ENCODE results near the gene PRR35. TPM values are rescaled to one million over a fixed set of nuclear protein-coding genes. Genes with fewer than 3 reads are reported as not detected.

Gene PRR35
- total RNA-seq, 2 experiments from 2014 or later: not detected

DNA sequence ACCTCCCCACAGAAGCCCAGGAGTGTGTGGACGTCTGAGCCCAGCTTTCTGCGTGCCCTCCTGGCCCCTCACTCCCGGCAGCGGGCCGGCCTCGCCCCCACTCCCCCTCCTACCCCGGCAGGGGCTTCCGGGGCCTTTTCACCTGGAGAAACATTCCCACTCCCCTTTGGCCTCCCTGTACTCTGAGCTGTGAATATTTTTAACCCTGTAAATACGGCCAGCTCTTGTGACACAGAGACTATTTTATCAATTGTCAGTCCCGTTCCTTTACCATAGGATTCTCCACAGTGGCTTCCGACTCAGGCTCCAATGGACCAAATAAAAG lies 5.9 kb upstream of the PRR35 start:
- ATAC-seq: no peak
- ChIA-PET POLR2A (no interaction called here), CTCF (no interaction called here)
- Mint-ChIP-seq H3K27me3 (peaks cover 6% of the 10 kb centered on the region), H3K9me3 (ENCODE audit: low read depth) (no peaks in the 10 kb centered on the region), H3K27ac (no peak overlapping the region), H3K4me3 (no peak overlapping the region), H3K4me1 (no peaks in the 10 kb centered on the region), H3K36me3 (ENCODE audit: low read depth) (no peaks in the 10 kb centered on the region)
- no peak for DNase-seq
- intact Hi-C loops (cut with DNase I, micrococcal nuclease): no loop called here

DNA sequence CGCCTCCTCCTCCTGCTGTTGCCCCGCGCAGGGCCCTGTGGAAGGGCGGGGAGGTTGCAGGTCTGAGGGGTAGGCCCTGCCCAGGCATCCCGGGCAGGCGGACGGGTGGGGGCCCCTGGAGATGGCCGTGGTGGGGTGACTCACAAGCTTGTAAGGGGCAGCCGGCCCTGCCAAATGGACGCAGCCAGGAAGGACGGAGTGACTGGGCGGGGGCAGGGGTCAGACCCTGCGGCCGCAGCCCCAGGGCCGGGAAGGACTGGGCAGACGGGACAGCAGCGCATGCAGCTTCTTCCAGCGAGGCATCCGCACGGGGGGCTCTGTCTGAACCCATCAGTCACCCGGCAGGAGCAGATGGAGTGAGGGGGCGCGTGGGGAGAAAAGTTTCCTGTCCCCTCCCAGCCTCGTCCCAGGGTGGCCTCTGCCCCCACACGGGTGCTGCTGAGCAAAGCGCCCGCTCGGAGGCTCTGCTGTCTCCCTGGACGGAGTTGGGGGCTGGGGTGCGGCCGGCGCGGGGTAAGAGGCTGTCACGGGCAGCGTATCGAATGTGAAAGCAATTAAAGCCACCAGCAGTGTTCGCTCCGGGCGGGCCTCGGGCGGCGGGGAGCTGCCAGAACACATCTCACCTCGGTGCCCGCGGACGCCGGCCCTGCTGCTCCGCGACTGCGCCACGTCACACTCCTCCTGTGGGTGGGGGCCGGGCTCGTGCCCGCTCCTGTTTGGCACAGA lies 5.4 kb upstream of the PRR35 start:
- Mint-ChIP-seq H3K27ac (no peak overlapping the region), H3K4me1 (no peaks in the 10 kb centered on the region), H3K9me3 (ENCODE audit: low read depth) (no peaks in the 10 kb centered on the region), H3K4me3 (no peak overlapping the region), H3K27me3 (peaks cover 6% of the 10 kb centered on the region), H3K36me3 (ENCODE audit: low read depth) (no peaks in the 10 kb centered on the region)
- ChIA-PET POLR2A (no interaction called here), CTCF (no interaction called here)
- DNase-seq: no peak
- intact Hi-C loops (cut with DNase I, micrococcal nuclease): no loop called here
- ATAC-seq: no peak

DNA sequence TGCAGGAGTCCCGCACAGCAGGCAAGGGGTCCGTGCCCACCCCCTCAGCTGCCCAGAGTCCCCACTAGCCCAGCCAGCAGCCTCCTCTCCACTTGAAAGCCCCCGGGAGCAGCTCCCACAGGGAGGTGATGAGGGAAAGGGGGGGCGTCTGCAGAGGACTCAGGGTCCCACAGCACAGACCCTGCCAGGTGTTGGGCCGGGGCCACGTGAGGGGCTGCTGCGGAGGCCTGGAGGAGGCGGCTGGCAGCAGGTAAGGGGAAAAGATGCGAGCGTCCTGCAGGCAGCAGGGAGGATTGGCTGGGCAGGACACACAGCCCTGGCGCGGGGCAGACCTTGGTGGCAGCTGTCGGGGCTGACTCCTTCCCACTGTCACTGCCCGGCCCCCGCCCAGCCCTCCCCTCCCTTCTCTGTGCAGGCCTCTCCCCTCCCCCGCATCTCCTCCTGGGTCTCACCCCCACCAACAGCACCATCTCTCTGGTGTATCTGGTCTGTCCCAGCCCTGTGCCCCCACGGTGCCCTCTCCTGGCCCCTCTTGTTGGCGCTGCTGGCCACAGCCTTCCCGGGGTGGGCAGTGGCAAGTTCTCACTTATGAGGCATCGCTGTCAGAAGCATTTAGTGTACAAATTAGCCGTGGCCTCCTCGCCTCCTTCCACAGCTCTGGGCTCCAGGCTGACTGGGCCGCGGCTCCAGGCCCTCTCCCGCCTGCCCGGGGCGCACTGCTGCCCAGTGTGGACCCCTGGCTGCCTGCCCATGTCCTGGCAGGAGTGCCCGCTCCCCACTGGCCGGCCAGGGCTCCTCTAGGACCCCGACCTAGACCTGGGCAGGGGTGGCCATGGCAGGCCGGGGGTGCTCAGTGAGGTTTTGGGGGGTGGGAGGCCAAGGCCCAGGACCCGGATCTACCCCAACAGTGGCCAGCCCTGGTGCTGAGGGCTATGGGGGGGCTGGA lies 4.4 kb upstream of the PRR35 start:
- H3K36me3 Mint-ChIP-seq (ENCODE audit: low read depth): no peaks in the 10 kb centered on the region
- ATAC-seq (no peak), DNase-seq (no peak)
- H3K9me3 Mint-ChIP-seq (ENCODE audit: low read depth): no peaks in the 10 kb centered on the region
- peaks cover 6% of the 10 kb centered on the region for H3K27me3 Mint-ChIP-seq
- H3K27ac Mint-ChIP-seq: no peak overlapping the region
- no peak overlapping the region for H3K4me3 Mint-ChIP-seq
- no peaks in the 10 kb centered on the region for H3K4me1 Mint-ChIP-seq
- CTCF ChIA-PET: no interaction called here
- intact Hi-C loops (cut with DNase I, micrococcal nuclease): no loop called here
- POLR2A ChIA-PET: no interaction called here

DNA sequence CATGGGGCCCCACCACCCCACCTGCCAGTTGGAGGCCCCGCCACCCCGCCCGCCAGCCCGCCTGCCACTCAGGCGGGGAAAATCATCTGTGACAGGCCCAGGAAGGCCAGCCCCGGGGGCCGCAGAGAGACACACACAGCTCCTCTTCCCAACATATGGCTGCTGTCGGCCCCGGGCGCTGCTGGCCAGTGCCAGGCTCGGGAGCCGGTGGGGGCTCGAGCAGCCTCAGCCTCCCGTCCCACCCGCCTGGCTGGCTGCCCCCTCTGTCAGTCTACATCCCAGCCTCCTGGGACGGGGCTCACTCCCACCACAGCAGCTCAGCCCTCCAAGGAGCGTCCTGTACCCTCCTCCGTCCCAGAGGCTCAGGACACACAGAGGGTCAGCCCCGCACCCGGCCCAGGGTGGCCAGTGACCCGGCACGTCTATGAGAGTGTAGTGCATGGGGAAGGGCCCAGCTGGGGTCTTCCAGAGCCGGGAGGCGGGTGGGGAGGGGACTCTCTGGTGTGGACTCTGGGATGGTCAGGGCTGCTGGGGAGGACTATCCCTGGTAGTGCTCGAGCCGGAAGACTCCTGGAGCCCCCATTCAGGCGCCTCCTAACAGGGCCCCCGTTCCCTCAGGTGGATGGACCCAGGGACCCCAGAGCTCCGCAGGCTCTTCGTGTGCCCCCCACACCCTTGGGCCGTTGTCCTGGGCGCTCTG lies 3.6 kb upstream of the PRR35 start:
- Mint-ChIP-seq H3K27ac (no peak overlapping the region), H3K9me3 (ENCODE audit: low read depth) (no peaks in the 10 kb centered on the region), H3K36me3 (ENCODE audit: low read depth) (no peaks in the 10 kb centered on the region), H3K4me1 (no peaks in the 10 kb centered on the region), H3K27me3 (peaks cover 6% of the 10 kb centered on the region), H3K4me3 (no peak overlapping the region)
- ATAC-seq (no peak), DNase-seq (no peak)
- intact Hi-C loops (cut with DNase I, micrococcal nuclease): no loop called here
- POLR2A ChIA-PET: no interaction called here
- CTCF ChIA-PET: no interaction called here

DNA sequence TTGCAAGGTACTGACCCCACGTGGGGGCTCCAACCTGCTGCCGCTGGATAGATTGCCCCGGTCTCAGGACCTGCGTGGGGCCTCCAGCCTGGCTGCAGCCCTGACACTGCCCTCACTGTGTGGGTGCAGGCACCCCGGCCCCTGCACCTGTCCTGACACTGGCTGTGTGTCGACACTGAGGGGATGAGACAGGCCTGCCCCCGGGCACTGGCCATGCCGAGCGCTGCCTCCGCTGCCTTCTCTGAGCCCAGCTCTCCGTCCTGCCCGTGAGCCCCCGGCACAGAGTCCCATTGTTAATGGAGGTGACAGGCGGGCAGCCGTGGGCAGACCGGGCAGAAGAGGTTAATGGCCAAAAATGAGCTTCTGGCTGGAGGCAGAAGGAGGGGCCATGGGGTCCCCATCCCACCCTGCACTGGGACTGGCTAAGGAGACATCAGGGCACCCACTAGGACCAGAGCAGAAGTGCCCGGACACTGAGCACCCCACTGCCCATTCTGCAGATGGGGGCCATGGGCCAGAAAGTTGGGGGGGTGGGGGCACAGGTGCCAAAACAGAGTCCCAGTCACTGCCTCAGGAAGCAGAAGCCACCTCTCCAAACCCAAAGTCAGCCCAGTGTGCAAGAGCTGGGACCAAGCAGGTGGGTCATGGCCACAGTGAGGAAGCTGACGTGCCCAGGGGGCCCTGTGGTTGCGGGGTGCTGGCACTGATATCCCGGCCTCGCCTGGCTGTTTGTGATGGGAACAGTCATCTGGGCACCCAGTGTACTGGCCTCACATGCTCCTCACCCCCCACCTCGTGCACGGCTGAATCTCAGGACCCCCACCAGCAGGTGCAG lies 2.5 kb upstream of the PRR35 start:
- DNase-seq: no peak
- Mint-ChIP-seq H3K4me1 (no peaks in the 10 kb centered on the region), H3K9me3 (ENCODE audit: low read depth) (no peaks in the 10 kb centered on the region), H3K36me3 (ENCODE audit: low read depth) (no peaks in the 10 kb centered on the region), H3K27me3 (peaks cover 9% of the 10 kb centered on the region), H3K27ac (no peak overlapping the region), H3K4me3 (no peak overlapping the region)
- ChIA-PET CTCF (interaction anchor here (0.6 kb wide), 1 partner anchor 33 kb away, joined by 3 read pairs; no protein-coding TSS in a partner anchor), POLR2A (no interaction called here)
- ATAC-seq: no peak
- intact Hi-C loops (cut with DNase I, micrococcal nuclease): no loop called here

DNA sequence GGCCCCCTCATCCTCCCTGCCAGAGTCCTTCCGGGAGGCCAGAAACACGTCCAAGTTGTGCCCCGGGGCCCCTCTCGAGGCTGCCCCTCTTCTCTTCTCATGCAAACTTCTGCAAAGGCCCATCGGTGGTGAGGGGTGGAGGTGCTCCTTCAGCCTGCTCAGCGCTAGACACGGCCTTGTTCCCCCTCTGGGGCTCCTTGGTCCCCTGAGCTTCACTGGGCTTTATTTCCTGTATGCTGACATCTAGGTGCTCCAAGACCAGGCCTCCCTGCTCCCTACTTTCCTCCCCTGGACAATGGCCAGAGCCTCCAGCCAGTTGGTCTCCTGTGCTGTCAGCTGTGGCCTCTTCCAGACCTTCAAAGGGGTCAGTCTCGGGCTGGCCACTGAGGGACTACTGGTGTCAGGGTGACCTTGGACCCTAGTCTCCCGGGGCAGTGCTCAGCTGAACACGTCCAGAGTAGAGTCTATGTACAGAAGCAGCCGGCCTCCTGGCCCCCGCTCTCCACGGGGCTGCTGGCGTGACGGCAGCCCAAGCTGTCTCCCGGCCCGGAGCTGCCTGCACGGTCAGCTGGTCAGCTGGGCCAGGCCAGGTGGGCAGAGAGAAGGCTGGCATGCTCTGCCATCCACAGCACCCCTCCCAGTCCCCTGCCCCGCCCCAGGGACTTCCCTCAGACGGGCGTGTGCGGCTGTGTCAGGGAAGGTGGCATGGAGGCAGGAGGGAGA lies 1.7 kb upstream of the PRR35 start:
- Mint-ChIP-seq H3K4me3 (no peak overlapping the region), H3K9me3 (ENCODE audit: low read depth) (no peaks in the 10 kb centered on the region), H3K27me3 (peaks cover 9% of the 10 kb centered on the region), H3K36me3 (ENCODE audit: low read depth) (no peaks in the 10 kb centered on the region), H3K27ac (no peak overlapping the region), H3K4me1 (no peaks in the 10 kb centered on the region)
- CTCF ChIA-PET: no interaction called here
- DNase-seq (no peak), ATAC-seq (no peak)
- intact Hi-C loops (cut with DNase I, micrococcal nuclease): no loop called here
- POLR2A ChIA-PET: no interaction called here

DNA sequence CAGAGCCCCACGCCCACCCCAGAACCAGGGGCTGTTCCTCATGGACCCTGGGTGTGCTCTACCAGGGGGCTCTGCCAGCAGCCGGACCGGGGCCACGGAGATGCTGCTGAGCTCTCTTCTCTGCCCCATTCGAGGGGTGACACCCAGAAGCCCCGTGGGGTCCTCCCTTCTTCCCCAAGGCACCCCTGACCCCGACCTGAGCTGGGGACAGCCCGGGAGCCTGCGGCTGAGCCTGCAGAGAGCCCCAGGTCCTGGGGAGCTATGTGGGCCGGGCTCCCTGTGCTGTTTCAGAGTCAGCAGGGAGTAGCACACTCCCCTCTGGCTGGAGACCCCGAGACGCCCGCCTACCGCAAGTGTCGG lies 1.2 kb upstream of the PRR35 start:
- no peaks in the 10 kb centered on the region for H3K36me3 Mint-ChIP-seq (ENCODE audit: low read depth)
- intact Hi-C loops (cut with DNase I, micrococcal nuclease): no loop called here
- H3K9me3 Mint-ChIP-seq (ENCODE audit: low read depth): no peaks in the 10 kb centered on the region
- POLR2A ChIA-PET: no interaction called here
- ATAC-seq (no peak), DNase-seq (no peak)
- H3K27me3 Mint-ChIP-seq: peaks cover 9% of the 10 kb centered on the region
- H3K27ac Mint-ChIP-seq: no peak overlapping the region
- CTCF ChIA-PET: no interaction called here
- no peak overlapping the region for H3K4me3 Mint-ChIP-seq
- no peaks in the 10 kb centered on the region for H3K4me1 Mint-ChIP-seq

DNA sequence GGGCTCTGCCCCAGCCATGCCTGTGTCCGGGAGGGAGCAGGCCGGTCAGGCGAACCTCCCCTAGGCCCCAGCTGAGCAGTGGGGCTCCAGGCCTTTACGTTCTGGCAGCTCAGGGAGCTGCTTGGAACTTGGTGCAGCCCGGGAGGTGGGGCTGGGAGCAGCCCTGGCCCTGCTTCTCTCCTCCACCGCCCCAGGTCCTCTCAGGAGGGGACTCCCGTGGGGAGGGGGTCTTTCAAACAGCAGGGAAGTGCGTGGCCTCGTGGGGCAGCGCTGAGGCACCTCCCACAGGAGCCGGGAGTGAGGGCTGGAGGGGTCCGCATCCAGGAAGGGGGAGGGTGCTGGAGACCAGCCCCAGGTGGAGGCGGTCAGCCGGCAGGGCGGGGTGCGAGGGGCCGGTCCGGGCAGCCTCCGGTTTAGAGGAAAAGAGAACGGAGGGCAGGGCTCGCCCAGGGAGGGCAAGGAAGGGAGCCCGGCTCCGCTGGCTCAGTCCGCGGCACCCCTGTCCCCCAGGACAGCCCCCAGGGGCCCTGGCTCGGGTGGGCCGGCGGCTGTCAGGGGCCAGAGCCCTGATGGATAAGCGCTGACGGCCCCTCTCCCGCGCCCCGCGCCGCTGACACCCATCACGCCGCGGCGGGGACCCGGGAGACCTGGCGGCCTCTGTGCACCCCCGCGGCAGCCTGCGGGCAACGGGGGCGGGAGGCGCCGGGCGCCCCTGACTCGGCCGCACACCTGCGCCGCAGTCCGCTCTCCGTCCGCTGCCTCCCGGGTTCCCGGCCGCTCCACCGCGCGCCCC lies 587 bp upstream of the PRR35 start:
- Mint-ChIP-seq H3K36me3 (ENCODE audit: low read depth) (no peaks in the 10 kb centered on the region), H3K27me3 (peaks cover 9% of the 10 kb centered on the region), H3K9me3 (ENCODE audit: low read depth) (no peaks in the 10 kb centered on the region), H3K4me1 (no peaks in the 10 kb centered on the region), H3K27ac (no peak overlapping the region), H3K4me3 (no peak overlapping the region)
- intact Hi-C loops (cut with DNase I, micrococcal nuclease): no loop called here
- DNase-seq (no peak), ATAC-seq (no peak)
- CTCF ChIA-PET: no interaction called here
- POLR2A ChIA-PET: no interaction called here

DNA sequence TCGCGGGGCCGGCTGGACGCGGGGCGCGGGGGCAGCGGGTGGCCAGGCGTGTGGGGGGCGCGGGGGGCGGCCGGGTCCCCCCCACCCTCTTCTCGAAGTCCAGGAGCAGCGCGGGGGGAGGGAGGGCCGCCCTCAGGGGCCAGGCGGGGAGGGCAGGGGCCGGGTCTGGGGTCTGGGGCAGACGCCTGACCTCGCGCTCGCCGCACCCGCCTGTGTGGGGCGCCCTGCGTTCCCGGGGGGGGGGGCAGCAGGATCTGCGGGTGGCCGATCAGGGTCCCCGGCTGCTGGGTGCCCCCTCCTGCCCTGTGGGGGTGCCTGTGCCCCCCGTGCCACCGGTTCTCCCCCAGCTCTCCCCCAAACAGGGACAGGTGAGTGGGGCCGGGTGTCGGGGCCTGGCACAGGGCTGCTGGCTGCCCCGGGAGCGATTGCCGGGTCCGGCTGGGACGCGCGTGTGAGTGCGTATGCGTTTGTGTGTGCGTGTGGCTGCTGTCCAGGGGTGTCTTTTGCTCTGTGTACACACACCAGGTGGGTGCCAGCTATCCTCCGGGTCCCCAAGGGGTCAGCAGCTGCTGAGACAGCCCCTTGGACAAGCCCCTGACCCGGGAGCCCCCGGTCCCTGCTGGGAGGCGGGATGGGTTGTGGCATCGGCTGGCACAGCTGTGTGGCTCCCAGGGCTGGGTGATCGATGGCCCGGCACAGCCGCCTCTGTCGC lies 663 bp downstream of the PRR35 start:
- peaks cover 9% of the 10 kb centered on the region for H3K27me3 Mint-ChIP-seq
- H3K36me3 Mint-ChIP-seq (ENCODE audit: low read depth): no peaks in the 10 kb centered on the region
- ATAC-seq (no peak), DNase-seq (no peak)
- no peak overlapping the region for H3K27ac Mint-ChIP-seq
- intact Hi-C loops (cut with DNase I, micrococcal nuclease): no loop called here
- no peak overlapping the region for H3K4me3 Mint-ChIP-seq
- POLR2A ChIA-PET: no interaction called here
- H3K9me3 Mint-ChIP-seq (ENCODE audit: low read depth): no peaks in the 10 kb centered on the region
- no peaks in the 10 kb centered on the region for H3K4me1 Mint-ChIP-seq
- CTCF ChIA-PET: no interaction called here

DNA sequence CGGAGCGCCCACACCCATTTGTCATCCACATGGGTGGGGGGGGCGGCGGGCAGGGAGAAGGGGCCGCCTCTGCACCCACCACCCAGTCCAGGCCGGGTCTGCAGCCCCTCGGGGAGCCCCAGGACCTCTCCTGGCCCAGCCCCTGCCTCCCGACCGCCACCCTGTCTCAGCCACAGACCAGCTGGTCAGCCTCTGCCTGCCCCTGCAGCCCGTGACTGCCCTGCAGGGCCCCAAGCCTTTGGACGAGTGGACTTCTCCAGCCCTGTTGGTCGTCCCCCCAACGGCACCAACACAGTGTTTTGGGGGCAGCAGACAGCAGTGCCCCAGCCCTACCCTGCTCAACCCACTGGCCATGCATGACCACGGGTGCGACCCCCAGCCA lies 1.2 kb downstream of the PRR35 start:
- no peaks in the 10 kb centered on the region for H3K9me3 Mint-ChIP-seq (ENCODE audit: low read depth)
- DNase-seq (no peak), ATAC-seq (no peak)
- H3K27me3 Mint-ChIP-seq: peaks cover 9% of the 10 kb centered on the region
- H3K4me3 Mint-ChIP-seq: no peak overlapping the region
- no peak overlapping the region for H3K27ac Mint-ChIP-seq
- no peaks in the 10 kb centered on the region for H3K36me3 Mint-ChIP-seq (ENCODE audit: low read depth)
- ChIA-PET POLR2A (no interaction called here), CTCF (no interaction called here)
- intact Hi-C loops (cut with DNase I, micrococcal nuclease): no loop called here
- peaks cover under 1% of the 10 kb centered on the region for H3K4me1 Mint-ChIP-seq

All from activated CD4-positive, alpha-beta T cell treated with anti-CD3 and anti-CD28 coated beads for 36 hours (primary cell).